HPDE6-E6E7 (cell line): ENCODE measurements around the gene CC2D2A.

ENCODE experiments used
- DNase-seq: peaks from one replicate; pipeline ENCODE4 v3.0.0; 2011; ENCODE audit warnings: missing footprints; ENCODE audit errors: extremely low spot score

Gene CC2D2A

DNA sequence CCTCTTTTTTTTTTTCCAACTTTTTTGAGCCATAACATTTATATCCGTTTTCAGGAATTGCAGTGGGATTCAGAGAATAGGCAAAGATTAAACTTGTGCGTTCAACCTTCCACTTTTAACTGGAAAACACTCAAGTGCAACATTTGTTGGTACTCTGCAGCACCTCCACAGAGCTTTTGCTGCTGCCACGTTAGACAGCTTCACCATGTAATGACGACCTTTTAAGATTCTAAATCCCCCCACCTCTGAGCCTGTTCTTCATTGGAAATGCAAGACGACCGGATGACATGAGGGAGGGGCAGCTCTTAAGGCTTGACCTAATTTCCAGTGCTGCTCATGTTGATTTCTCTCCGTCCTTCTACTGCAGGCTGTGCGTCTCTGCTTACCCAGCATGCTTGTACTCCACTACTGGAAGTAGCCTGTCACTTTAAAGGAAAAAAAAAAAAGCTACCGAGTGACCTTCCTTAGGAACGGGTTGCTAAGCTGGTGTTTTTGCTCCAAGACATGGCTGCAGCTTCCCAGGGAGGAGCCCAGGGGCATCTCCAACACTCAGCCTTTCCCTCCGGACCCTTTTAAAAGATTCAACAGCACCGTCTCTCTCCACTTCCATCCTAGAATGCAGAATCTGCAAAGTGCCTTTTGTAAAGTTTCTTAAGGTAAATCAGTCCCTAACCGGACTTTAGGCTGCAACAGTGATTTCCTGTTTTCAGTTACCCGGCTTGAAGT is at the start of gene CC2D2A:
CC2D2A (plus strand) TSS at position 481 of the 726 bp plus-strand sequence. CDS start 6,051 bp downstream, outside the sequence.
- no peak for DNase-seq

DNA sequence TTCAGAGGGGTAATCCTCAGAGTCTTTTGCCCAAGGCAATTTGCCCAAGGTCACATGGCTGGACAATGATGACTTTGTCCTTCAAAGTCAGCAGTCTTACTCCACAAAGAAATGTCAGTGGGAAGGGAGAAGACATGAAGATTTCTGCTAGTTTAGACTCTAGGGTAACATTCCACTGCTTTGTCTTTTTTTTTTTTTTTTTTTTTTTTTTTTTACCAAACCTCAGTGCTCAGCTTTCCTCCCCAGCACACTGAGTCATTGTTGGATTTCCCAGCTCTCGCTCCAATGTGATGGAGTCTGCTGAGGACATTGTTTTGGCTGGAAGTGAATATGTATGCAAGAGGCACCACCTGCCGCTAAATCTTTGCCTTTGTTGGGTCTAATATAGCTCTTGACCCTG is 49.0 kb upstream of the CC2D2A start:
- DNase-seq, result no peak

DNA sequence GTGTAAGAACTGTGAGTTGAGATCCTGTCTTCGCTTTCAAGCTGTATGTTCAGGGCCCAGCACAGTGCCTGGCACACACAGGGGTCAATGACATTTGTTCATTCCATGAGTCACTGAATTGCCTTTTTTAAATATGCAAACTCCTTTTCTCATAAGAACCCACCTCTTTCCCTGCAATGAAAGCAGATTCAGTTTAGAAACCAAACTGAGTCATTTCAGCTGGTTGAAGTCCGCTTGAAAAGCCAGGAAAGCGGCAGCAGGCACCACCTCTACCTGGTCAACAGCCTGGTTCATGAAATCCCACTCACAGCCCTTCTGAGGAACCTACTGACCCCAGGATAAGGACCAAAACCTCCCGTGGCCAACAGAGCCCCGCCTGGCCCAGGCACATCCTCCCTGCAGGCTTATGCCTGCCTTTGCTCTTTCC is 46.4 kb upstream of the CC2D2A start:
- no peak for DNase-seq

DNA sequence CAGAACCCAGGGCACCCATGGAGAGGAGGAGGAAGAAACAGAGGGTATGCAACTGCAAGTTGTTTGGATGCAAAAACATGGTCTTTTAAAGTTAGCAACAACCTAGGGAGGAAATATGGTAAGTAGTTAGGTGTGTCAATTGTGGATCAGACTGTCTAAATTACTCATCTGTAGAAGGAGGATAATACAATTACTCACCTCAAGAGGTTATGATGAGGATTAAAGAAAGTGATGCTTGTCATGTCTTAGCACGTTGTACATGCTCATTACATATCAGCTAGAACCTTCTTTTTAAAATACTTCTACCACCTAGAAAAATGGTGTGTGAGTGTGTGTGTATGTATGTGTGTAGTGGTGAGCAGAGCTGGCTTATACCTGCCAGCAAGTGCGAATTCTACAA is 44.2 kb upstream of the CC2D2A start:
- peak; percentile 79 for DNase-seq

DNA sequence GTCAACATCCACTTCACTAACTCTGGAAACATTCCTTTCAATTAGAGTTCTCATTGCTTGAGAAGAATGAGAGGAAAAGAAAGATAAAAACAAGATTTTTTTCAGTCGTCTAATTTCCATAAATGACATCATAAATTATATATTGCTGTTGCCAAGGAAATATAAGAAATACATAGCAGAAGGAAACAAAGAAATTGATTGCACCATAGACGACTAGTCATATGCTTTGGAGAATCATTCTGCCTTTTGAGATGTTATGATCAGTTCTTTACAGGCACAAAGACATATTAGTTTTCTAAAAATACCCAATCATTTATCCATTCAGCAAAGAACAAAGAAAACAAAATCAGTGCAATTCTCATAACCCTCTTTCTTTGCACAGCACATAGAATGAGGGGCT is 42.5 kb upstream of the CC2D2A start:
- no peak for DNase-seq

DNA sequence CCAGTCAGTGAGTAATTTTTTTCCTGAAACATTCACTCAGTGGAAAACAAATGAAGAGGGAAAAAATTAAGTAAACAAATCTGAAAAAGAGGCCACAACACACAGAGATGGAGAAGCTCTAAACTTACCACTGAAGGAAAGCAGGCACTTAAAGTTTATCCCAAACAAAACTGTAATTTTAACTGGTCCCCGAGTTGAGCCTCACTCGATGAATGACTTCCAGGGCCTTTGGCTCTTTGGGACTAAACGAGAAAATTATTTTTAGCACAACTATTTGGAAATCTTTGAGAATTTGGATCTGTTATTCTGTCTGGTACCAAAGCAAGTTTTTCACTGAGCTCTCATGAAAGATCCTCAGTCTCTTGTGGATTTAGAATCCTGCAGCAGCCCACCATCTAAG is 42.0 kb upstream of the CC2D2A start, which contains the start of gene C1QTNF7:
C1QTNF7 (plus strand) TSS at position 333 of the 400 bp plus-strand sequence. CDS start 7,711 bp downstream, outside the sequence.
- no peak for DNase-seq

DNA sequence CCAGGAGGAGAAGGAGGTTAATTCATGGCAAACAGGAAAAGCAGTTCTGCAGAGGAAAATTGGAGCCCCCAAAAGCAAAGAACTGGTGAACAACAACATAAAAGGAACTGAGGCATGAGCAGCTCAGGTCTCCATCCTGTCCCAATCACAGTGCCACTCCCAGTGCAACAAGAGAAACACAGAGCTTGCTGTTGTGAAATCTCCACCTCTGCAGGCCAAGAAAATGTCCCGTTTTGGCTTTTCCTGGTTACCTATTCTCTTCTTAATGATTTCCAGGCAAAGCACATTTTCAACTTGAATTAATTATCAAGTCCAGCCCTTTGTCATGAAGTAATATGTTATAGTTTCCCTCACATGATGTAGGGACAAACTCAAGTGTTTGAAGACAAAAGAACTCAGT is 41.1 kb upstream of the CC2D2A start:
- no peak for DNase-seq

DNA sequence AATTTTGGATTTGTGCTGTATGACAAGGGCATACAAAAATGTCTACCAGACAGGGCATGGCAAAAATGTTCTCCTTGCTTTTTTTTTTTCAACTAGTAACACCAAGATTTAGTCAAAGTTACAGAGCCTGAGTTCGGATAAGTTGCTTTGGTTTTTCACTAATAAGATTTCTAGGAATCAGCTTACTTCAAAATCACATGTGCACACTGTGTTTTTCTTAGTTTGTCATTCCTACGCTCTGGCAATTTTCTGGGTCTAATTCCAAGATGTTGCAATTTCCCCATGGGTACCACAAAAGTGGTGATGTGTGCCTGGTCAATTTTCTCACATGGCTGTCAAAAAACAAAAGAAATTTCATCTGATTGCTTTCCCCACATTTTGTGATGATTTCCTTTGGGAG is 35.6 kb upstream of the CC2D2A start:
- no peak for DNase-seq

DNA sequence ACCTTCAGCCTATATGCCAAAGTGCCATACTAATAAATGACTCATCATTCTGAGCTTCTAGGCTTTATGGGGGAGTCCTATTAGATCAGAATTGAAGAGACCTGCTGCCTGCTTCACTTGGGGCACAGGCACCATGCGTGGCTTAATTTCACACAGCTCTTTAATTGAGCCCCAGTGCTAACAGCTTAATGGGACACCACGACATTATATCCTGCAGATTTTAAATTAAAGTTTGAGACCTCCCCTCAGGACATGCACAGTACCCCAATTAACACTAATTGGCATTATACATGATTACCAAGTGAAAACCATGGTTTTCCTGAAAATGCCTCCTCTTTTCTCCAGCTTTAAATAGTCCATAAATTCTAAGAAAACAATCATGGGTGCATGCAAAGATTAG is 35.0 kb upstream of the CC2D2A start:
- no peak for DNase-seq

DNA sequence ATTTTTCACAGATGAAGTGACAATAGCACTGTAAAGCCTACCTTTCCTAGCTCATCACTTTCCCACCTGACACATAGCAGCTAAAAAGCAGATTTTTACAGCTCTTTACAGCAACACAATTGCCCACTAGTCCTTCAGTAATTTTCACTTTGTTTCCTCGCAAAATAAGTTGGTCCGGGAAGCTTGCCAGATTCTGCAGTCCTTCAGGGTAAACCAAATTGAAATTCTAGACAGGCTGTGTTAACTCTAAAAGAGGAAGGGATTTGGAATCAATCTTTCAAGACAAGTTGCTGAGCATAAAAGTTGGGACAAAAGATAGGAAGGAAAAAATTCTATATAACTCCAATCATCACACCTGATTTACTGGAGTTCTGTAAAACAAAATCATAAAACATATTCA is 33.2 kb upstream of the CC2D2A start:
- DNase-seq, result no peak

DNA sequence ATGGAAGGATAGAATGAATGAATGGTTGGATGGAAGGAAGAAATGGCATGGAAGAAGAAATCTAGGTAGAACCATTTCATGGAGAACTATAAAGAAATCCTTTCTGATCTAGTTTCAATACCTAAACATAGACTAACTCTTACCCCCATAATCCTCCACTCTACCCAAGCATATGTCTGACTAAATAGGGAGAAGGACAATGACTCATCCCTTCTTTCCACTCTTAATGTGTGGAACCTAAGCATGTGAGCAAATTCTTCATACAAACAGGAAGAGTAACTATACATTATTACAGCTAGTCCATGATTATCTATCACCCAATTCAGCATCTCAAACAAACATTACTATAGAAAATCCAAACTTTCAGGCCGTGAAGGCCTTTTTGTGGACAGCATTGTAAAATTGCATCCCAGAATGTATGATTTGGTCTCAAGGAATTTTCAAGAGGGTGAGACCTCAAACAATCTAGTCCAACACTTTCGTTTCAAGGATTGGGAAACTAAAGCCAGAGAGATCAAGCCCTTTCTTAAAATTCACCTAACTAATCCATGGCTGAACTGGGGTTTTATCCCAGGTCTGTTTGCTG is 30.6 kb upstream of the CC2D2A start:
- DNase-seq, result no peak

DNA sequence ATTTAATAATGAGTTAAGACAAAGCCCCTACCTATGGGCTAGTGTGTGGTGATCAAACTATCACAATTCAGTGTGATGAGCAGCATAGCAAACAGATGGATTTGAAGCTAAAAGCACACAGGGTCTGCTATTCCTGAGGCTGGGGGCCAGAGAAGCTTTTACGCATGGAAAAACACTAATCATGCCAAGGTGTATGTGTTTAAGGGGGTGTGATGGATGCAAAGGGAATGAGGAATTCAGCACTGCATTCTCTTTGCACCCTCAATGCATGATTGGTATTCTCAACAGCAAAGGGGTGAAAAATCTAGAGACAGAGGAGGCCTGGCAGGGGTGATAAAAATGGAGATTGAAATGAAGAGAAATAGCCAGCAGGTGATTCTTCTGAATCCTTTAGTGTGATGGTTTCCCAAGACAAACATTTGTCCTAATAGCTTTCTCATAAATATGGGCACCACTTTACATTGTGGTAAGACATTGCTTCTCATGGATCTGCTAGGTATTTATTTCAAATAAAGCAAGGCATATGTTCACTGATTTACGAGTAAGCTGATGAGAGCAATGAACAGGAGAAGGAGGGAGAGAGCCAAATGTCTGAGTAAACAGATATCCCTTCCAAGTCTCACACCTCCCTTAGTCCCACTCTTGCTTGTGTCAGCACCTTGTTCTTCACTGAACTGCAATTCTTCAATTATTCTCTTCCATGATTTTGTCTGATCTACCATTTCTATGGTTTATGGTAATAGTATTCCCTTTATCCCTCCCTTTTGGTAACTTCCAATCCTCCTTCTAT is 26.1 kb upstream of the CC2D2A start:
- no peak for DNase-seq

DNA sequence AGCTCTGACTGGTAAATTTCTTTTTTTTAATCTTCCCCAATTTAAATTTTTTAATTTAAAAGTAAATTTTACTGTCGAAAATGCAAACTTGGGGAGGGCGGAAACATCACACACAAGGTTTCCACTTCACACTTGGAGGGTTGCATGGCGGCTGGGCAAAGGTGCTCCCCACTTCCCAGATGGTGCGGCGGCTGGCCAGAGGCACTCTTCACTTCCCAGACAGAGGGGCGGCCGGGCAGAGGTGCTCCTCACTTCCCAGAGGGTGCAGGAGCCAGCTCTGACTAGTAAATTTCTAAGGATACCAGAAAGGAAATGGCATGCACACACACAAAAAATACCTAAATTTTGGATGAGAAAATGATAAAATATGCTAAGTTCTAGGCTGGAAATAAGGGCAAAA is 25.4 kb upstream of the CC2D2A start:
- DNase-seq, result no peak

DNA sequence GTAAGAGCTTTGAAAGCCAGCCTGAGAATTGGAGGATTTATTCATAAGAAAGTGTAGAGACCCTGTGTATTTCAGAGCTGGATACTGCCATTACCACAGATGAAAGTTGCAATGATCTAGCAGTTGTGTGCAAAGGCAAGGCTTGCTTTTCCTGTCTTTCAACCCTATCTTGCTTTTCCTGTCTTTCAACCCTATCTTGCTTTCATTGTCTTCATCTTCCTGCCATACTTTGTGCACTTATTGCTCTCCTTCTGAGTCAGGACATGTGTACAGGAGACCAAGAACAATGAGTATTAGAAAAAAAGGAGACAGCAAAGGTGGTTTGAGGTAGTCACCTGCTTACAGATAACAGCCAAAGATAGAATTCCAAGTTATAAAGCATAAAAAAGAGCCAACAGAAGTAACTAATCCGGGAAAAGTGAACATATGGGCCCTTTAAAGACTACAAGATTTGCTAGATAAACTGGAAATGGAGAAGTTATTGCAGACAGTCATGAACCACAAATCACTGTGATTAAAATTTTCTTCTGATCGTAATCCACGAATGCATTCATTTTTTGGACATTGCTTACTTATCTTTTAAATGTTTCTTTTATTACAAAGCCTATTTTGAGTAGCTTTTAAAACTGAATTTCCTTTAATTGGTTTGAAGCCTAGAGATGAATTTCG is 24.7 kb upstream of the CC2D2A start:
- DNase-seq, result no peak

DNA sequence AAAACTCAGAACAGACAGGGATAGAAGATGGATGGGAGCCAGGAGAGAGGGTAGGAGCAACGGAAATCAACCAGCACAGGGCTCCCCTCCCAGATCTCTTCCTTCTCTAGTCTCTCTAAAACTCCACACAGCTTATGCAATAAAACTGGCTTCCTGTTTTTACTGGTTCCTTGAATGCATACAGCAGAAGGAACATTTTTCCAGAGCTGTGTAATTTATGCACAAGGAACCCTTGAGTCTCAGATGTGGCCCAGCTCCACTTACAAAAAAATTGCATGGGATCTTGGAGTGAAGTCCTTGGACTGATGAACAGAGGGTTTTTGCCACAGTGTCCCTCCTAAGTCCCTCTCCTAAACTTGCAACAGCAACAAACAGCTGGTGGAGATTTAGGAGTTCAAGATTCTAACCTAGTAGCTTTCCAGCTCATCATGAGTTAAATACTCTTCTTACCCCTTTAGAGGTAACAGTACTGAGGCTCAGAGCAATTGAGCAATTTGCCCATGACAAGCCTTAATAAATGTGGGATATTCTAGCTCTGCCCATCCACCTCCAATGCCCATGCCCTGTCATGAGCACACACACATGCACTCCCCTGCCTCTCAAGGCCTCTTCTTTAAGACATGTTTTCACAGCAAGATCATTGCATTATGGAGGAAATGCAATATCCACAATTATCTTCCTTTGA is 18.4 kb upstream of the CC2D2A start:
- DNase-seq, result no peak

DNA sequence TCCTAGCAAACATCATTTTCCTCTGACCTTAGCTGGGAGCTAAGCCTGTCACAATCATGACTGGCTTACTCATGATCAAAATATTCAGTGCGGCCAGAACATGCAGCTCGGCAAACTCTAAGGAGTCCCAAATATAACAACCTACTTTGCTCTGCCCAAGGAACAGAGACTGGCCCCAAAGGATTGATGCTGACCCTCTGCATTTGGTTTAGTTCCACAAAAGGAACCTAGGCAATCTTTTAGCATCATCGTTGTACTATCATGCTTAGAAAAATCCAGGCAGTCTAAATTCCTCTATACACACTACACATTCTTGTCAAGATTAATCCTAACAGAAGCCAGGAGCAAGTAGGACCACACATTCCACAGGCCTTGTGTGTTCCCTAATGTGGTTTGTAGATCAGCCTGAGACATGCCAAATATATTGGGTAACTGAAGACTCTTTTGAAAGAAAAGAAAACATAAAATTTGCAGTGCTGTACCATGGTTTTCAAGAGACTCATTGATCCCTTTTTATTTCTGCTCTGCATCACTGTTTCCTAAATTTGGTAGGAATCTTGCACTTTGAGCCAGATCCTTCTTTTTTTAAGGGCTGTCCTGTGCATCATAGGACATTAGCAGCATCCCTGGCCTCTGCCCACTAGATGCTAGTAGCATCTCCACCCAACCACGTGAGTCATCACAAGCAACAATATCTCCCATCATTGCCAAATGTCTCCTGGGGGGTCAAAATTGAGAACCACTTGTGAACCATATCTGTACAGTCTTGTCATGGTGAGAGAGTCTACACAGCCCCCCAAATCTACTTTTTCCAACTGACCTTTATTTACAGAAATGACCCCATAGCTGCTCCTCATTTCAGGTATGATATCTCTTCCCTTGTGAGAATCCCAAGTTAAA is 17.6 kb upstream of the CC2D2A start:
- DNase-seq, result peak; percentile 55

DNA sequence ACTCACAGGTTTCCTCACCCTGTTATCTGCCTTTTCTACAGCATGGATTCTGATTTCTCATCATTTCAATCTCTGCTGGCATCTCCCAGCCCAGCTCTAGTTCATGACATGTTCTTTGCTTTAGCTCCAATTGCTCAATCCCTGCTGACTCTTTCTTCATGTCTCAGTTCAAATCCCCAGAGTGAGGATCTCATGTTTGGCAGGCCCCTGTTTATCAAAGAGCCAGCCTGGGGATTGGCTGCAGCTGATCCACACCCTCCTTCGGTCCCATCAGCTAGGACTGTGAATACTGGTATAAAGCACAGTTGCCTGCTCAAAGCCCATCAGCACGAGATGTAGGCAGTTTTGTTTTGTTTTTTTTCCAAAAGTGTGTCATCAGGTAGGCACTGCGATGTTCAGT is 14.4 kb upstream of the CC2D2A start:
- no peak for DNase-seq

DNA sequence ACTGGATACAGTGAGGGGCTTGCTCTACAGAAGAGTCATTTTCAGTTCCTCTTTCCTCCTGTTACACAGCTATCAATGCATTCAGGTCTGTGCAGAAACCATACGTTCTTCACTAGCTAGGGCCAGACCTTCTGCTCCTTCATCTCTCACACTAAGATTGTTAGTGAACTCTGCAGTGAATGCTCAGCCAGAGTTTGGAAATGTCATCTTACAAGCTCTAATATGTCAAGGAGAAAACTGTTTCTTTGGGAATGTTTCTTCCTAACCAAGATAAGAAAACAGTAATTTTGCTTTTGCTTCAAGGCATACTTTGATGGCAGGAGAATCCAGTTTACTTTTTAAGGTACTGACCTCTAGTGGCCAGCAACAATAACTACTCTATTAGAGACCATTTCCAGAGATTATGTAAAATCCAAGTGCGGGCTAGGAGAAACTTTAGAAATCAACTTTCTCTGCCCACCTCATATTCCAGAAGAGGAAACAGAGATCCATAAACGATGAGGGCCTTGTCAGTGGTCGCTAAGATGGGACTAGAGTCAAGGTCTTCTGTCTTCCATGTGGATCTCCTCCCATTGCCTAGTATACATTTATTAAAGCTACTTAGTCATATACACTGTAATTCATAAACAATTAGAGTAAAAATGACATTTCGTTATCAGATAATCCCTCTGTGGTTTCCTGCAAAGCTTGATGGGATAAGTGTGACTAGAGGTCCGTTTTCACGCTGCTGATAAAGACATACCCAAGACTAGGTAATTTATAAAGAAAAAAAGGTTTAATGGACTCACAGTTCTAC is 12.1 kb upstream of the CC2D2A start:
- DNase-seq, result no peak

DNA sequence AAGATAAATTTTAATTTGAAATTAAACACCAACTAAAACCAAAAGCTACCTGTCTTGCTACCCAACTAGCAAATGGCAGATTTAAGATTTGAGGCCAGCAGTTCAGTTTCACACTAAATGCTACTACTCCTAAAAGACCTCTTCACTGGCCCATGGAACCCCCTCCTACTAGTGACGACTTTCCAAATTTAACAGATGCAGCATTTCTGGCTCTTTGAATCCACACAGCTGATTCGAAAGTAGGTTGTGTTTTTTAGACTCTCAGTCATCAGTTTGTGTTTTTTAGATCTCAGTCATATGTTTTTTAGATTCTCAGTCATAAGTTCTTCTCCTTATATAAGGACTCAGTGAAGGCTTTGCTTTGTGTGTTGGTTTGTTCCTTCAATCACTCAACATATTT is 11.1 kb upstream of the CC2D2A start:
- DNase-seq, result no peak

DNA sequence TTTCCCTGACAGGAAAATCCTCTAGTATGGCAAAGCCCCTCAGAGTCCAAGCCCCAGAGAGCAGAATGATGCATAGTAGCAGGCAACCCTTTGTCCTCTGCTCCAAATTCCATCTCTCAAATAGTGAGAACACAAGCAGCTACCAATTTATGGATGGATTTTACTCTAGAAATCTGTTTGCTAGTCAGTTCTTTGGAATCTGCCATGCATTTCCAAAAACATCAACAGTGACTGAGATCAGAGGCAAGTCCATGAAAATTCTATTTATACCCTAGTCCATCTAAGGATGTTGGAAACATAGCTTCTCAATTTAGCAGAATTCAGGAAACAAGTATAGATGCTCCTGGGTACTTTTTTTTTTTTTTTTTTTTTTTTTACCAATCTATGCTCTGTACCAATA is 10.0 kb upstream of the CC2D2A start:
- DNase-seq, result no peak
